ENCODE measurements around the gene EMP2.

- no peak for TF ChIP-seq CTCF (IDR thresholded peaks at IDR 0.05)
- no peak for TF ChIP-seq POLR2A (IDR thresholded peaks at IDR 0.05; ENCODE audit: low read length)
- TF ChIP-seq EP300 (IDR thresholded peaks at IDR 0.05), result no peak
- TF ChIP-seq RFX5 (IDR thresholded peaks at IDR 0.05), result no peak
Measured at GRCh38 chr16:10547708-10548107, 32.7 kb downstream of the EMP2 start.

Measured in A549 (cell line).